Transverse colon (tissue), 3 donors: ENCODE measurements around the gene TRAM2.

Experiments
- EP300 ChIP-seq: sonication (generic); formaldehyde crosslinking; IDR thresholded peaks from one replicate; pipeline ENCODE4 v1.6.1; 2017; ENCODE audit warnings: antibody characterized with exemption, low read depth
- POLR2A ChIP-seq: fragments of 450-650 bp; IDR thresholded peaks from one replicate; pipeline ENCODE4 v1.6.1; 2016; ENCODE audit warnings: antibody characterized with exemption, mild to moderate bottlenecking, moderate library complexity
- TF ChIP-seq, protein P1 (sequence below), 5 experiments: fragments of 200-600 bp in 3 of 5; fragments of 450-650 bp in 2 of 5; sonication (generic) in 3 of 5; IDR thresholded peaks; 1 replicate in 2 of 5; 2 replicates in 3 of 5; pipeline ENCODE4 v1.5.1; 2016 to 2017; ENCODE audit warnings: antibody characterized with exemption in 5 of 5, inconsistent platforms in 3 of 5, mild to moderate bottlenecking in 2 of 5, moderate library complexity in 1 of 5

DNA sequence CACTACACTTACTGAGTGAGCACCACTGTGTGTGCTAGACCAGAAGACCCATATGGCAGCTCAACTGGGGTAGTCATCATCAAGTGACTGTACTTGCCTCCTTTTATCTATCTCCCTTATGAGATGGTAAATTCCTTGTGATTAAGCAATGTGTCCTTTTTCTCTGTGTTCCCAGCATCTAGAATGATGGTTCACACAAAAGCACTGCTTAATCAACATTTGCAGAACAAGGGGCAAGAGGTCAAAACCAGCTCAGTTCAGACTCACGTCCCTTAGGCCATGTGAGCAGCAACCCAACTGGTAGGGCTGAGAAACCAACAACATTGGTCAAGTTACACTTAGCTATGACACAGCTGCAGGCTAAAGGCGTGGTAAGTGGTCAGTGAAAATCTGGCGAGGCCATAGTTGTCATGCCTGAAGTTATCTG is 10.0 kb downstream of the TRAM2 start:
- TF ChIP-seq EP300 (no peak), POLR2A (no peak)
- TF ChIP-seq, protein P1, sequence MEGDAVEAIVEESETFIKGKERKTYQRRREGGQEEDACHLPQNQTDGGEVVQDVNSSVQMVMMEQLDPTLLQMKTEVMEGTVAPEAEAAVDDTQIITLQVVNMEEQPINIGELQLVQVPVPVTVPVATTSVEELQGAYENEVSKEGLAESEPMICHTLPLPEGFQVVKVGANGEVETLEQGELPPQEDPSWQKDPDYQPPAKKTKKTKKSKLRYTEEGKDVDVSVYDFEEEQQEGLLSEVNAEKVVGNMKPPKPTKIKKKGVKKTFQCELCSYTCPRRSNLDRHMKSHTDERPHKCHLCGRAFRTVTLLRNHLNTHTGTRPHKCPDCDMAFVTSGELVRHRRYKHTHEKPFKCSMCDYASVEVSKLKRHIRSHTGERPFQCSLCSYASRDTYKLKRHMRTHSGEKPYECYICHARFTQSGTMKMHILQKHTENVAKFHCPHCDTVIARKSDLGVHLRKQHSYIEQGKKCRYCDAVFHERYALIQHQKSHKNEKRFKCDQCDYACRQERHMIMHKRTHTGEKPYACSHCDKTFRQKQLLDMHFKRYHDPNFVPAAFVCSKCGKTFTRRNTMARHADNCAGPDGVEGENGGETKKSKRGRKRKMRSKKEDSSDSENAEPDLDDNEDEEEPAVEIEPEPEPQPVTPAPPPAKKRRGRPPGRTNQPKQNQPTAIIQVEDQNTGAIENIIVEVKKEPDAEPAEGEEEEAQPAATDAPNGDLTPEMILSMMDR (IDR thresholded peaks at IDR 0.05): no peak
